A673 (cell line): Measurements from ENCODE around the gene RETREG3. TPM values are rescaled to one million over a fixed set of nuclear protein-coding genes. Genes with fewer than 3 reads are reported as not detected.

ENCODE experiments used
- BruUV-seq: library from RNA; stranded (reverse); fragments of 400-500 nt; replicated peaks from 2 replicates; lab custom pipeline; 2021; lab: Mats Ljungman, UMichigan
- CTCF ChIA-PET: fragments of 300-600 bp; sonication (Branson Sonifier 250); formaldehyde crosslinking; loops from one replicate; lab custom pipeline; 2022; ENCODE audit warnings: antibody characterized with exemption; lab: Charles Lee
- POLR2A ChIA-PET: fragments of 300-600 bp; sonication (Branson Sonifier 250); formaldehyde crosslinking; loops from one replicate; lab custom pipeline; 2022; ENCODE audit warnings: antibody characterized with exemption; ENCODE audit not compliant: low non-redundant PET; lab: Charles Lee
- DNase-seq: peaks from one replicate; pipeline ENCODE4 v3.0.0-alpha.2; 2015; ENCODE audit warnings: low spot score
- H3K27ac ChIP-seq: fragments of 200-600 bp; sonication (generic); 2 replicates; pipeline ENCODE4 v1.5.1; 2016; ENCODE audit warnings: mixed run types, low read depth, mild to moderate bottlenecking, mixed read lengths, antibody characterized with exemption, low read length; ENCODE audit not compliant: poor library complexity, severe bottlenecking
- H3K27me3 ChIP-seq: fragments of 200-600 bp; sonication (generic); replicated peaks from 2 replicates; pipeline ENCODE4 v1.6.1; 2017; ENCODE audit warnings: mixed run types, low read depth, mild to moderate bottlenecking, mixed read lengths, antibody characterized with exemption, low read length; ENCODE audit not compliant: insufficient read depth, poor library complexity
- H3K36me3 ChIP-seq: fragments of 200-600 bp; sonication (generic); 2 replicates; pipeline ENCODE4 v1.6.1; 2016; ENCODE audit warnings: mixed run types, mild to moderate bottlenecking, mixed read lengths, antibody characterized with exemption, low read length; ENCODE audit not compliant: insufficient read depth, poor library complexity, severe bottlenecking
- H3K4me1 ChIP-seq: fragments of 200-600 bp; sonication (generic); 2 replicates; pipeline ENCODE4 v1.6.1; 2017; ENCODE audit warnings: mixed run types, mild to moderate bottlenecking, mixed read lengths, antibody characterized with exemption, low read length; ENCODE audit not compliant: insufficient read depth, poor library complexity, severe bottlenecking
- H3K4me3 ChIP-seq: fragments of 200-600 bp; sonication (generic); 2 replicates; pipeline ENCODE4 v1.5.1; 2016; ENCODE audit warnings: low read depth, mixed run types, mild to moderate bottlenecking, mixed read lengths, low read length; ENCODE audit not compliant: poor library complexity, severe bottlenecking
- H3K9me3 ChIP-seq: fragments of 200-600 bp; sonication (generic); 2 replicates; pipeline ENCODE4 v1.6.1; 2016; ENCODE audit warnings: mixed run types, low read depth, mild to moderate bottlenecking, mixed read lengths, antibody characterized with exemption, low read length; ENCODE audit not compliant: poor library complexity, severe bottlenecking
- EZH2 ChIP-seq: fragments of 200-600 bp; sonication (generic); IDR thresholded peaks from 2 replicates; pipeline ENCODE4 v1.6.1; 2017; ENCODE audit warnings: borderline replicate concordance, low read depth, mild to moderate bottlenecking, mixed read lengths, antibody characterized with exemption, low read length; ENCODE audit not compliant: poor library complexity, severe bottlenecking
- intact Hi-C: fragments of 100-400 bp; cut with micrococcal nuclease; formaldehyde crosslinking; loops from one replicate; pipeline ENCODE4 v1.10.0; 2022; ENCODE audit not compliant: unreplicated experiment
- total RNA-seq: library from RNA; stranded (reverse); gene quantifications from 2 replicates; pipeline ENCODE4 v1.2.3, GENCODE V29; 2021
- TF ChIP-seq, protein P1 (sequence below): fragments of 300-800, 200-600 bp; sonication (generic); conservative IDR thresholded peaks from 2 replicates; pipeline ENCODE4 v1.5.1; 2017; ENCODE audit warnings: low read depth, mild to moderate bottlenecking, antibody characterized with exemption, low read length, moderate library complexity, mixed read lengths

Gene RETREG3
- total RNA-seq, 1 experiment from 2014 or later = 23.2 TPM

DNA sequence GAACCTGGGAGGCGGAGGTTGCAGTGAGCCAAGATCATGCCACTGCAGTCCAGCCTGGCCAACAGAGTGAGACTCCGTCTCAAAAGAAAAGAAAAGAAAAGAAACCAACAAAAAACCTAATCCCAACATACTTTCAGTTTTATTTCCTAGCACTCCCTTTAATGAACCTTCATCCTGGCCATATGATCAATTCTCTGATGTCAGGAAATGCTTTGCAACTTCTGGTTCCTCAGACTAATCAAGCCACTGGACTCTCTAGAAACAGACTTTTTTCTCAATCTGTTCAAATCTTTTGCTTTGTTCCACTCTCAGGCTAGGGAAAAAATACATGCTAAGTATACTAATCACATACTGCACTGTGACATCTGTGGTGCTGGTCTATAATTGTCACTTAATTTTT is 18.3 kb downstream of the RETREG3 start:
- H3K9me3 ChIP-seq = no peaks in the 10 kb centered on the region
- H3K27ac ChIP-seq = no peak overlapping the region
- DNase-seq = no peak
- intact Hi-C loops = no loop called here
- ChIA-PET CTCF (no interaction called here), POLR2A (no interaction called here)
- no peak overlapping the region for H3K4me3 ChIP-seq
- no peaks in the 10 kb centered on the region for H3K4me1 ChIP-seq
- no TSS peak for BruUV-seq
- TF ChIP-seq, protein P1, sequence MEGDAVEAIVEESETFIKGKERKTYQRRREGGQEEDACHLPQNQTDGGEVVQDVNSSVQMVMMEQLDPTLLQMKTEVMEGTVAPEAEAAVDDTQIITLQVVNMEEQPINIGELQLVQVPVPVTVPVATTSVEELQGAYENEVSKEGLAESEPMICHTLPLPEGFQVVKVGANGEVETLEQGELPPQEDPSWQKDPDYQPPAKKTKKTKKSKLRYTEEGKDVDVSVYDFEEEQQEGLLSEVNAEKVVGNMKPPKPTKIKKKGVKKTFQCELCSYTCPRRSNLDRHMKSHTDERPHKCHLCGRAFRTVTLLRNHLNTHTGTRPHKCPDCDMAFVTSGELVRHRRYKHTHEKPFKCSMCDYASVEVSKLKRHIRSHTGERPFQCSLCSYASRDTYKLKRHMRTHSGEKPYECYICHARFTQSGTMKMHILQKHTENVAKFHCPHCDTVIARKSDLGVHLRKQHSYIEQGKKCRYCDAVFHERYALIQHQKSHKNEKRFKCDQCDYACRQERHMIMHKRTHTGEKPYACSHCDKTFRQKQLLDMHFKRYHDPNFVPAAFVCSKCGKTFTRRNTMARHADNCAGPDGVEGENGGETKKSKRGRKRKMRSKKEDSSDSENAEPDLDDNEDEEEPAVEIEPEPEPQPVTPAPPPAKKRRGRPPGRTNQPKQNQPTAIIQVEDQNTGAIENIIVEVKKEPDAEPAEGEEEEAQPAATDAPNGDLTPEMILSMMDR = no peak
- TF ChIP-seq EZH2 = no peak
- no peaks in the 10 kb centered on the region for H3K36me3 ChIP-seq
- no peaks in the 10 kb centered on the region for H3K27me3 ChIP-seq

GRCh38 chr17:42586514-42587230 is 22.5 kb downstream of the RETREG3 start:
- TF ChIP-seq, protein P1 = no peak
- TF ChIP-seq EZH2 = no peak

DNA sequence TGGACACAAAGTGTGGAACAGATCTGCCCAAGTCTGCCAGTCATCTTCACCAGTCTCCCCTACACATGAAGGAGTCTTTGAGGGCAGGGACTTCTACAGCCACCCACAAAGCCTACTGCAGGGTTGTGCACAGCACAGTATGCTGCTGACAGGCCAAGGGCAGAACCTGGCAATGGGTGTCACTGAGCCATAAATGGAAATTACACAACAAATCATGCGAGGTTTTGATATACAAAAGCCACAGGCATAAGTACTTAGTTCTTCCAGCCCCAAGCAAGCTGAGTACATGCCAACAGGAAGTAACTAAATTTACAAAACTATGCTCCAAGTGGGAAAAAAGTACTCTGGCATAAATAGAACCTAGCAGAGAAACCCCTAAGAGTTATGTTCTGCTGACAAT is 23.8 kb downstream of the RETREG3 start:
- H3K4me3 ChIP-seq = no peak overlapping the region
- CTCF ChIA-PET = no interaction called here
- no peaks in the 10 kb centered on the region for H3K4me1 ChIP-seq
- H3K36me3 ChIP-seq = peaks cover 8% of the 10 kb centered on the region
- no TSS peak for BruUV-seq
- H3K27me3 ChIP-seq = no peaks in the 10 kb centered on the region
- POLR2A ChIA-PET = no interaction called here
- no peak for DNase-seq
- H3K9me3 ChIP-seq = no peaks in the 10 kb centered on the region
- no peak overlapping the region for H3K27ac ChIP-seq
- intact Hi-C loops = no loop called here
- TF ChIP-seq EZH2 = no peak
- TF ChIP-seq, protein P1 = no peak

More at GRCh38 chr17:42586514-42587230, 22.5 kb downstream of the RETREG3 start:
- BruUV-seq = no TSS peak
- no peak for DNase-seq
- Histone ChIP-seq H3K27me3 (no peaks in the 10 kb centered on the region), H3K9me3 (no peaks in the 10 kb centered on the region), H3K4me3 (no peak overlapping the region), H3K27ac (no peak overlapping the region), H3K36me3 (peaks cover 8% of the 10 kb centered on the region), H3K4me1 (no peaks in the 10 kb centered on the region)
- CTCF ChIA-PET = no interaction called here
- intact Hi-C loops = no loop called here
- POLR2A ChIA-PET = no interaction called here
